HG03103 (cell line): ENCODE data around the gene TNFRSF8.
"Not testable (repeated sequence)": the region's sequence is repeated elsewhere in the genome, so short reads cannot be mapped to it uniquely, and the experiment has no call there.

Source experiments
- ATAC-seq: cut with Tn5 transposase; IDR thresholded peaks from one replicate; pipeline ENCODE4 v1.9.1; 2021; ENCODE audit warnings: low read depth; ENCODE audit not compliant: unreplicated experiment

Gene TNFRSF8

GRCh38 chr1:12063141-12064072 is at the start of gene TNFRSF8:
Gene TNFRSF8 (plus strand): TSS chr1:12063303. CDS start chr1:12063599, 296 bp downstream.
- ATAC-seq = no peak

DNA sequence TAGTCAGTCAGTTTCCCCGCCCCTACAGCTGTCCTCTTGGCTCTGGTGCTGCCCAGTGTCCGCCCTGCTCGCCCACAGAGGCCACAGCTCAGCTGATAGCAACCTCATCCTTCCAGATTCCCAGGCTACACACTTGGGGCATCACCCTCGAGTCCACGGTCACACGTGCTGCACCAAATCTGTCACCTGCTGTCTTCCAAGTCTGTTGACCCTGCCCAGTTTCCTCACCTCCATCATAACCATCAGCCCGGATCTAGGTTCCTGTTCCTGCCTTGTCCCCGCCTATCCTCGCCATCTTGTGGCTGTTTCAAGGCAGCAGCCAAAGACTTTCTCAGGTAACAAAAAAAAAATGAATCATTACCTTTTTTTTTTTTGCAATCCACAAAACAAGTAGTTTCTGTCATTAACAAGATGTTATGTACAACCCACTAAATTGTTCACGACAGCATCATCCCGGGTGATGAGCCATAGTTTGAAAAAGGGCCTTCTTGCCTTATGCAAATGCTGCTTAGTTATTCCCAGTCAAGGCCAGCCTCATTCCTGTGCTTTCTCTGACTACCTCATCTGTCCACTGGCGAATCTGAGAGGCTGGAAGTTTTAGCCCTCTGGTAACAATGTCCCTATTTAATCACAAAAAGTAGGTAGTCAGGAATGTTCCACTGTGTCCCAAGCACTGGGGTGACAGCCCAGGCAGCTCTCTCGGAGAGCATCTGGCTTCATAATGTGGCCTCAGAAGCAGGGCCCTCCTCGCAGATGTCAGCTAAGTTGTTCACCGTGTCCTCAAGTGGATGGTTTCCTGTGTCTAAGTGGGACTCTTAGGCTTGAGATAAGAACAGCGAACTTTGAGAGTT is 48.7 kb upstream of the TNFRSF8 start:
- ATAC-seq = no peak

DNA sequence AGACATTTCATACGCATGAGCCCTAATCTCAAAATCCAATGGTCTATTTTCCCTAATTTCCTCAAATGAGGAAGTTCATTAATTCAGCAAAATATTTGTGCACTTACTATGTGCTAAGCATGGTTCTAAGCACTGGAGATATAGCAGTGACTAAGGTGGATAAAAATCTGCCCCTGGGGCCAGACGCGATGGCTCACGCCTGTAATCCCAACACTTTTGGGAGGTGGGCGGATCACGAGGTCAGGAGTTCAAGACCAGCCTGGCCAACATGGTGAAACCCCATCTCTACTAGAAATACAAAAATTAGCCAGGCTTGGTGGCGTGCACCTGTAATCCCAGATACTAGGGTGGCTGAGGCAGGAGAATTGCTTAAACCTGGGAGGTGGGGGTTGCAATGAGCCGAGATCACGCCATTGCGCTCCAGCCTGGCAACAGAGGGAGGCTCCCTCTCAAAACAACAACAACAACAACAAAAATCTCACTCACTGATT is 48.1 kb upstream of the TNFRSF8 start:
- no peak for ATAC-seq

DNA sequence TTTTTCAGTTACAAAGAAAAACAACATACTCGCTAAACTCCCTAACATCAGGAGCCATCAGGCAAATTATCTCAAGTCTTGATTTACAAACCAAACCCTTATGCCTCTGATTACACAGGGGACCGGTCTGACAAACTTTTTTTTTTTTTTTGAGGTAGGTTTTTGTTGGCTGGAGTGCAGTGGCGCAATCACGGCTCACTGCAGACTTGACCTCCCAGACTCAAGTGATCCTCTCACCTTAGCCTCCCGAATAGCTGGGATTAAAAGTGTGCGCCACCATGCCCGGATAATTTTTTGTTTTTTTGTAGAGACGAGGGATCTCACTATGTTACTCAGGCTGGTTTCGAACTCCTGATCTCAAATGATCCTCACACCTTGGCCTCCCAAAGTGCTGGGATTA is 47.6 kb upstream of the TNFRSF8 start:
- ATAC-seq = no peak

- no peak for ATAC-seq
Measured at GRCh38 chr1:12016182-12016581, 46.9 kb upstream of the TNFRSF8 start.

GRCh38 chr1:12019858-12020509 is 43.1 kb upstream of the TNFRSF8 start:
- no peak for ATAC-seq

GRCh38 chr1:12021616-12022015 is 41.5 kb upstream of the TNFRSF8 start:
- ATAC-seq = no peak

DNA sequence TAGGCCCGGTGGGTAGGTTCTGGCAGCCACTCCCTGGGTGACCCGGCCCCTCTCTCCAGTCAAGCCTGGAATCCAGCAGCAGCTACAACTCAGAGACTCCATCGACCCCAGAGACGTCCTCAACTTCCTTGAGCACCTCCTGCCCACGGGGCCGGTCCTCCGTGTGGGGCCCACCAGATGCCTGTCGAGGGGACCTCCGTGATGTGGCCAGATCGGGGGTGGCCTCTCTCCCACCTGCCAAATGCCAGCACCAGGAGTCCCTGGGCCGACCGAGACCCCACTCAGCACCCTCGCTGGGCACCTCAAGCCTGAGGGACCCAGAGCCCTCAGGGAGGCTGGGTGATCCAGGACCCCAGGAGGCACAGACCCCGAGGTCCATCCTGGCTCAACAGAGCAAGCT is 41.1 kb upstream of the TNFRSF8 start:
- ATAC-seq = no peak

- ATAC-seq = no peak
Measured at GRCh38 chr1:12026586-12026985, 36.5 kb upstream of the TNFRSF8 start.

DNA sequence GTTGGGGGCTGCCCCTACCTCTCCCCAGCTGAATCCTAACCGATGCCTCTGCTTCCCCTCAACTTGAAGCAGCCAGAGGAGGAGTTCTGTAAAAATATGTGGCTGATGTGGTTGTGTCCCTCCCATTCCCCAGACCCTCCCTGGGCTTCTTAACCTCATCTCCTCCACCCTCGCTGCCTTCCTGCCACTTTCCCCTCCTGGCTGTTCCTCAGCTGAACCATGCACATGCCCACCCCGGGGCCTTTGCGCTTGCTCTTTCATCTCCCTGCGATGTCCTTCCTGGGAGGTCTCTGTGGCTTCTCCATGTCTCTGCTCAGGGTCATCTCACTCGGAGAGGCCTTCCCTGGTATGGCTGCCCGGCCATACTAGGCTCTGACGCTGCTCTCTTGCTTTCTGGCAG is 34.9 kb upstream of the TNFRSF8 start:
- ATAC-seq = no peak

- no peak for ATAC-seq
Measured at GRCh38 chr1:12028957-12029511, 34.1 kb upstream of the TNFRSF8 start.

GRCh38 chr1:12029720-12030339 is 33.3 kb upstream of the TNFRSF8 start:
- no peak for ATAC-seq

DNA sequence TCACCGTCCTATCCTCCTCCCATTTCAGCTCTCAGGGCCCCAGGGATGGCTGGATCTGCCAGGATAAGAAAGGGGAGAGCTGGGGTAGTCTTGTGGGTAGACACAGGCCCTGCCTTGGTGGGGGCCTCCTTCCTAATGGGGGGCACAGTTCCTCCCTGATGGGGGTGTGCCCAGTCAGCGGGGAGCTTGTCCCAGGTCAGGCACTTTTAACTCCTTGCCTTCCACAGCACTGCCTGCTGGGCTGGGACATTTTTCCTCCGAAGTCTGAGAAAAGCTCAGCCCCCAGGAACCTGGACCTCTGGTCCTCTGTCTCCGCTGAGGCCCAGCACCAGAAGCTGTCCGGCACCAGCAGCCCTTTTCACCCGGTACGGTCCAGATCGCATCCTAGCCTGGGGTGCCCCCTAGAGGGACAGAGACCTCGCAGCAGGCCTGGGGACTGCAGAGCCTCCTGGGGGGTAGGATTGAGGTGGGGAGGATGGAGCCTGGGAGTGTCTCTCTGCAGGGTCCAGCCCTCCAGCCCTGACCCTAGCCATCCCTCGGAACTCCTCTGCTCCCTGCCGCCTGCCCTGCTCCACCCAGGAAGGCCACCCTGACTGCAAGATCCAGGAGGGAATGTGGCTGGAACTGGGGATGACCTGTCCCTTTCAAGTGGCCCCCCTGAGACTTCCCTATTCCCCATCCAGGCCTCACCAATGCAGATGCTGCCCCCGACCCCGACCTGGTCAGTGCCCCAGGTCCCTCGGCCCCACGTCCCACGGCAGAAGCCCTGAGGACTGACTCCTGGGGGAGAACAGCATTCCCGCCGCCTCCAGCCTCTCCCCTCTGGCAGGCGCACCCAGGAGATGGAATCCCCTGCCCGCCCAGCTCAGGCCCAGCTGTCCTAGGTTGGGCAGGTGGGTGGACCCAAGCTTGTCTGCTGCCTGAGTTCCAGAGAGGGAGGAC is 31.8 kb upstream of the TNFRSF8 start:
- ATAC-seq = no peak

GRCh38 chr1:12032161-12032621 is 30.9 kb upstream of the TNFRSF8 start:
- ATAC-seq = no peak

GRCh38 chr1:12033441-12033840 is 29.7 kb upstream of the TNFRSF8 start:
- not testable (repeated sequence) for ATAC-seq

GRCh38 chr1:12034381-12034801 is 28.7 kb upstream of the TNFRSF8 start:
- ATAC-seq = no peak

DNA sequence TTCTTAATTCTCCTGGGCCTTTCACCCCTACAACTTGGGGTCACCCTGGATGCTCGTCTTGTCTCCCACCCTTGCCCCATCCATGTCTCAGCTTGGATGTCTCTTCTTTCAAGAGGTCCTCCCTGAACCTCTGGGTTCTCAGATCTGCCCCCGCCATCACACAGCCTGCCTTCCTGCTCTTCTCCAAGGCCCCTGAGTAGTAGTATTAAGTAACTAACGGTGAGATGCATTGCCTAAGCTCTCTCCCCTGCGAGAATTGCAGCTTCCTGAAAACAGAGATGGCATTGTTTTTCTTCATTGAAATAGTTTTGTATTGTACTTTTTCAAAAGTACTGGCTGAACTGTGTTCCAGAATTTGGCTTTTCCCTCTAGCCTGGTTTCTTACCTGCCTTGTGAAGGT is 27.8 kb upstream of the TNFRSF8 start:
- ATAC-seq = no peak

DNA sequence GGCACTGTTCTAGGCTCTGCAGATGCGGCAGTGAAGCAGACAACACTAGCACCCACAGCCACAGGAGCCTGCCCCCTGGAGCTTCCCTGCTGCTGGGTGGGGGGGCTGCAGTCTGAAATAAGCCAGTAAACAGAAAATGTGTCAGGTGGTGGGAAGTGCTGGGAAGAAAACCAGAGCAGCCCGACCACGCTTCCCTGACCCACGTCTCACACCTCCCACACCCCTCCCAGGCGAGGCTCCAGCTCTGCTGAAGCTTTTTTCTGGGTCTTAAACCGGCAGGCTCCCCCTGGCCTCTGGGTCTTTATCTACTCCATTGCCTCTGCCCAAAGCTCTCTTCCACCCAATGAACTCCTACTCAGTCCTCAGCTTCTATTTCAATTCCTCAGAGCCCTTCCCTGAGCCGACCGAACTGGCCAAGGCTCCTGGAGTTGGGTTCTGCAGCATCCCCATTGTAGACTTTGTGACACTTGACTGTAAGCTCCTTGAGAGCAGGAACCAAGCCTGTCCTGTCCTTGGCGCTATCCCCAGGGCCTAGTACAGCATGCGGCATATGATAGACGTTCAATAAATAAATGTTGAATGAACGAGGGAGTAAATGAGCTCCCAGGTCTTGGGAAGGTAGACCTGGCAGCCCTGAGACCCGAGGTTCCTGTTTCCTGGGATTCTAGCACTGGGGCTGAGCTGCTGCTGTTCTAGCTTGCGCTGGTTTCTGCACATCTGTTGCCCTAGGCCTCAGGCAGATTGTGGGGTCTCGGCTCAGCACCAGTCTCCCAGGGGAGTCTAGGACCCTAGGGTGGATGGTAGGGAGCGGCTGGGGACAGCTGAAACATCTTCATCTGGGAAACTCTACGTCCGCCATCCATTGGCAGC is 25.4 kb upstream of the TNFRSF8 start:
- no peak for ATAC-seq
